Gastrocnemius medialis (tissue), 4 donors: ENCODE data around the gene CHAD.

Experiments used
- CTCF ChIP-seq, 5 experiments: fragments of 450-650 bp in 3 of 5; fragments of 200-600 bp in 2 of 5; sonication (generic) in 2 of 5; IDR thresholded peaks in 4 of 5; conservative IDR thresholded peaks in 1 of 5; 1 replicate in 4 of 5; 2 replicates in 1 of 5; pipeline ENCODE4 v1.5.1; 2016 to 2019; ENCODE audit warnings: antibody characterized with exemption in 5 of 5, mild to moderate bottlenecking in 3 of 5, moderate library complexity in 3 of 5
- POLR2A ChIP-seq, 2 donors: fragments of 450-650 bp; IDR thresholded peaks; one replicate each; pipeline ENCODE4 v1.6.1; 2017; ENCODE audit warnings: antibody characterized with exemption in 2 of 2, mild to moderate bottlenecking in 2 of 2, moderate library complexity in 2 of 2

DNA sequence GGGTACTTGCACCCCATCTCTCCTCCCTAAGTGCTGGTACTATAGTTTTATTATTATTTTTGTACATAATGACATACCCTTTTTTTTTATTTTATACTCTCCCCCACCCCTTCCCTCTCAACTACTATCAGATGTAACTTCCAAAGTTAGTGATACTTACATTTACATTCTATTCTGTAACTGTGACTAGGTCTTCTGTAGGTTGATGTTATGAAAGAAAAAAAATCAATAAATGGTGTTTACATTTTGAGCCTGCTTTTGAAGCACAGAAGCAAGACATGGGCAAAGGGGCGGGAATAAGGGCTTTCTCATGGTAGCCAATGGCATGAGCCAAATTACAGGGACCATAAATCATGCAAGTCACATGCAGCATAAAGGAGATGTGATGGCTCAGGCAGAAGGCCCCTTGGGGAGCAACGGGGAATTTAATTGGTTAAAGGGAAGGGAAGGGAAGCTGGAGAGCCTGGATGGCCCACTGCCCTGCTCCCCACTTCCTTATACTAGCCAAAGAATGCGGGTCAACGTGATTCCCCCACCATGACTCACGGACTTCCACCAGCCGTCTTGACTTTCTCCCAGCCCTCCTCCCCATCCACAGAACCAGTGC is 45.0 kb downstream of the CHAD start:
- TF ChIP-seq CTCF (IDR thresholded peaks at IDR 0.05 in 4 of 5, conservative IDR thresholded peaks at IDR 0.05 in 1 of 5) (no peak), POLR2A (IDR thresholded peaks at IDR 0.05) (no peak)
